AG04450 (cell line): ENCODE measurements around the gene GPR132. TPM values are rescaled to one million over a fixed set of nuclear protein-coding genes. Genes with fewer than 3 reads are reported as not detected.

Experiments
- CTCF ChIA-PET: fragments of 300-600, 350-600 bp; formaldehyde crosslinking; extraction: SDS; loops from one replicate; lab custom pipeline; 2022; ENCODE audit warnings: antibody characterized with exemption, inconsistent platforms; lab: Charles Lee
- POLR2A ChIA-PET: fragments of 350-600 bp; formaldehyde crosslinking; extraction: SDS; loops from one replicate; lab custom pipeline; 2021; ENCODE audit warnings: antibody characterized with exemption, inconsistent platforms; lab: Yijun Ruan, JAX
- DNase-seq: peaks from one replicate; pipeline ENCODE4 v3.0.0-alpha.2; 2011; ENCODE audit warnings: low read depth, low spot score
- H3K27ac ChIP-seq: one replicate; pipeline ENCODE4 v1.5.1; 2012; ENCODE audit warnings: low read depth, low read length, control low read depth
- H3K27me3 ChIP-seq: one replicate; pipeline ENCODE4 v1.6.0; 2012; ENCODE audit warnings: low read length; ENCODE audit not compliant: control insufficient read depth, insufficient read depth
- H3K4me3 ChIP-seq: 2 replicates; pipeline ENCODE4 v1.5.1; 2011; ENCODE audit warnings: mild to moderate bottlenecking, low read depth, low read length, control low read depth
- H3K9me3 ChIP-seq: 2 replicates; pipeline ENCODE4 v1.5.1; 2012; ENCODE audit warnings: low read length; ENCODE audit not compliant: control insufficient read depth, insufficient read depth
- polyA plus RNA-seq: library from polyadenylated mRNA; depleted of rRNA; stranded (reverse); fragments of >200 nt; gene quantifications from 2 replicates; pipeline ENCODE4 v1.2.3, GENCODE V29; 2011
- TF ChIP-seq, protein P1 (sequence below): IDR thresholded peaks from 2 replicates; pipeline ENCODE4 v1.5.1; 2011; ENCODE audit warnings: low read depth, low read length, control low read depth, inconsistent platforms

GPR132 gene
- polyA plus RNA-seq, 1 experiment, result 0.07 TPM

DNA sequence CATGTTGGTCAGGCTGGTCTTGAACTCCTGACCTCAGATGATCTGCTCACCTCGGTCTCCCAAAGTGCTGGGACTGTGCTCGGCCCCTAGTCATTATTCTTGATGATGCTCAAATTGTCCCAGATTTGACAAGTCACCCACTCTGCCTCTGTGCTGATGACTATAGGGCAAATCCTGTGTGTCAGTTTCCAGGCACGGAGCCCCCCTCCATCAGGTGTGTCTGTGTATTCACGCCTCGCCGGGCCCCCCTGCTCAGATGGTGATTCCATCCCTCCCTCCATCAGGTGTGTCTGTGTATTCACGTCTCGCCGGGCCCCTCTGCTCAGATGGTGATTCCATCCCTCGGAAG lies 4.3 kb upstream of the GPR132 start:
- ChIA-PET POLR2A (no interaction called here), CTCF (no interaction called here)
- peaks cover 2% of the 10 kb centered on the region; the same call in 1 of the 2 replicates for H3K9me3 ChIP-seq
- no peak overlapping the region for H3K27ac ChIP-seq
- TF ChIP-seq, protein P1, sequence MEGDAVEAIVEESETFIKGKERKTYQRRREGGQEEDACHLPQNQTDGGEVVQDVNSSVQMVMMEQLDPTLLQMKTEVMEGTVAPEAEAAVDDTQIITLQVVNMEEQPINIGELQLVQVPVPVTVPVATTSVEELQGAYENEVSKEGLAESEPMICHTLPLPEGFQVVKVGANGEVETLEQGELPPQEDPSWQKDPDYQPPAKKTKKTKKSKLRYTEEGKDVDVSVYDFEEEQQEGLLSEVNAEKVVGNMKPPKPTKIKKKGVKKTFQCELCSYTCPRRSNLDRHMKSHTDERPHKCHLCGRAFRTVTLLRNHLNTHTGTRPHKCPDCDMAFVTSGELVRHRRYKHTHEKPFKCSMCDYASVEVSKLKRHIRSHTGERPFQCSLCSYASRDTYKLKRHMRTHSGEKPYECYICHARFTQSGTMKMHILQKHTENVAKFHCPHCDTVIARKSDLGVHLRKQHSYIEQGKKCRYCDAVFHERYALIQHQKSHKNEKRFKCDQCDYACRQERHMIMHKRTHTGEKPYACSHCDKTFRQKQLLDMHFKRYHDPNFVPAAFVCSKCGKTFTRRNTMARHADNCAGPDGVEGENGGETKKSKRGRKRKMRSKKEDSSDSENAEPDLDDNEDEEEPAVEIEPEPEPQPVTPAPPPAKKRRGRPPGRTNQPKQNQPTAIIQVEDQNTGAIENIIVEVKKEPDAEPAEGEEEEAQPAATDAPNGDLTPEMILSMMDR, result no peak
- H3K4me3 ChIP-seq, result no peak overlapping the region
- no peak for DNase-seq
- peaks cover 9% of the 10 kb centered on the region for H3K27me3 ChIP-seq

DNA sequence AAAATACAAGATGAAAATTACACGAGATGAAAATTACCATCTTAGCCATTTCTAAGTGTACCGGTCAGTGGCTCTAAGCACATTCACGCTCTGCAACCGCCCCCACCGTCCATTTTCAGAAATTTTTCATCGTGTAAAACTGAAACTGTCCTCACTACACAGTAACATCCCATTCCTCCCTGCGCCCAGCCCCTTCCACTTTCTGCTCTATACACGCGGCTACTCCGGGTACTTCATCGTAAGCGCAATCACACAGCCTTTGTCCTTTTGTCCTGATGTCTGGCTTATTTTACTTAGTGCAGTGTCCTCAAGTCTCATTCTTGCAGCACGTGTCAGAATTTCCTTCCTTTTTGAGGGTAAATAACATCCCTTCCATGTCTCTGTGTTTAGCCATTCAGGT lies 3.6 kb upstream of the GPR132 start:
- POLR2A ChIA-PET, result no interaction called here
- Histone ChIP-seq H3K27ac (no peak overlapping the region), H3K9me3 (peaks cover 2% of the 10 kb centered on the region; the same call in 1 of the 2 replicates), H3K4me3 (no peak overlapping the region), H3K27me3 (peaks cover 4% of the 10 kb centered on the region)
- no peak for DNase-seq
- CTCF ChIA-PET, result no interaction called here
- TF ChIP-seq, protein P1, result no peak

DNA sequence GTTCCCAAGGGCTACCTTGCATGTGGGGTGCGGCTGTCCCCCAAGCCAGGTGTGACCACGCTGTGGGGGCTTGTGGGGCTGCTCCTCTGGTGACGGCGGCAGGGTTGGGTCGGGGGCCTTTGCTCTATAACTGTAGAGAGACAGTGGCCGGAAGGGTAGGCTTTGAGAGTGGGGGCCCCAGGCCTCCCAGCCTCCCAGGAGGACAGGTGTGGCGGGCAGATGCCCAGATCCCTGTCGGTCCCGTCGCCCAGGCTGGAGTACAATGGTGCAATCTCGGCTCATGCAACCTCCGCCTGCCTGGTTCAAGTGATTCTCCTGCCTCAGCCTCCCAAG lies 2.7 kb upstream of the GPR132 start:
- POLR2A ChIA-PET, result no interaction called here
- Histone ChIP-seq H3K9me3 (peaks cover 2% of the 10 kb centered on the region; the same call in 1 of the 2 replicates), H3K27me3 (peaks cover 4% of the 10 kb centered on the region), H3K27ac (no peak overlapping the region), H3K4me3 (no peak overlapping the region)
- CTCF ChIA-PET, result interaction anchor here (1.4 kb wide), 1 partner anchor 22 kb away, joined by 6 read pairs; no protein-coding TSS in a partner anchor
- TF ChIP-seq, protein P1, result no peak
- DNase-seq, result no peak

DNA sequence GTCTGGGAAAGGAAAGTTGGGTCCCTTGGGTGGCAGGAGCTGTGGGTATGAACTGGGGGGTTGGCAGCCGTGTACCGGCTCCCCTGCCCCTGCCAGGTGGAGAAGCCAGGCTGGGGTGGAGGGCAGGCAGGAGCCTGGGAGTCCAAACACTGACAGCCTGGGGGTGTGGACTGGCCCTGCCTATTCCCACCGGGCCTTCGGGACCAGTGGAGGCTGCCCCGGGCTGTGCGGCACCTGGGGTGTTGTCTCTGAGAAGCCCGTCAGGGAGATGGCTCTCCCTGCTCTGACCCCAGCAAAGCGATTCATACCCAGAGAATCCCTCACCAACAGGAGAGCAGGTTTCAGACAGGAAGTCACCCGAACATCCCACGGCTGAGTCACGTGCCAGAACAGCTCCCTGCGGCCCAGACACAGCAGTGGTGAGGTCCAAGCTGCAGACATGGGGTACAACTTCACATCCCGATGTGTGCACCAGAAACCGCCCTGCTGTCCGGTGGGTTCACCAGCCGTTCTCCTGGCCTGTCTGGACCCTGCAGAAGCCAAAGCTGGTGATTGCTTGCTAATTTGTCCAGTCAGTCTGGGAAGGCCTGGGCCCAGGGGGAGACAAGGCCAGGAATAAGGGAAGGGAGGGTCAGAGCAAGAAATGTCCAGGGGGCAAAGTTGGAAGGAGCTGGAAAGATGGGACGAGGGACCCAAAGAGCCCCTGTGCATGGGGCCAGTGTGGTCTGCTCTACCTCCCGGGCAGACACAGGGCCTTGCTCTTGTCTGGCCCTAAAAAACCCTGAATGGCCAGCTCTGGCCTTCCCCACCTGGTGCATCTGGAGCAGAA lies 2.1 kb upstream of the GPR132 start:
- peaks cover 4% of the 10 kb centered on the region for H3K27me3 ChIP-seq
- no peak overlapping the region for H3K27ac ChIP-seq
- CTCF ChIA-PET, result interaction anchor here (1.3 to 1.4 kb wide), 2 partner anchors 21 to 241 kb away, joined by 5 to 6 read pairs; no protein-coding TSS in a partner anchor
- H3K9me3 ChIP-seq, result peaks cover 2% of the 10 kb centered on the region; the same call in 1 of the 2 replicates
- DNase-seq, result no peak
- POLR2A ChIA-PET, result interaction anchor here (0.7 kb wide), 1 partner anchor 89 kb away, joined by 3 read pairs; the partner anchor contains the start of gene AHNAK2
- TF ChIP-seq, protein P1, result no peak
- no peak overlapping the region for H3K4me3 ChIP-seq
